GM19240 (cell line): ENCODE data around the gene PGAM2.

ENCODE experiments used
- DNase-seq: peaks from one replicate; pipeline ENCODE4 v3.0.0; 2011; ENCODE audit warnings: low spot score; ENCODE audit not compliant: insufficient read length

The PGAM2 gene

GRCh38 chr7:44103923-44104859 is 38.8 kb upstream of the PGAM2 start, which contains the start of gene AEBP1:
AEBP1 (plus strand) TSS chr7:44104345; CDS start chr7:44104666, 321 bp downstream.
- no peak for DNase-seq

- DNase-seq = no peak
Measured at GRCh38 chr7:44103566-44103922, 38.2 kb upstream of the PGAM2 start.

GRCh38 chr7:44102846-44103565 is 37.6 kb upstream of the PGAM2 start:
- DNase-seq = no peak

GRCh38 chr7:44101966-44102845 is 36.8 kb upstream of the PGAM2 start:
- DNase-seq = no peak

- DNase-seq = no peak
Measured at GRCh38 chr7:44101303-44101965, 36.1 kb upstream of the PGAM2 start.

- no peak for DNase-seq
Measured at GRCh38 chr7:44100458-44101302, 35.3 kb upstream of the PGAM2 start.

GRCh38 chr7:44099669-44100068 is 34.3 kb upstream of the PGAM2 start:
- DNase-seq = no peak

GRCh38 chr7:44098092-44099068 is 33.0 kb upstream of the PGAM2 start:
- no peak for DNase-seq

- no peak for DNase-seq
Measured at GRCh38 chr7:44097064-44097932, 31.9 kb upstream of the PGAM2 start.

- DNase-seq = no peak
Measured at GRCh38 chr7:44096326-44096881, 31.0 kb upstream of the PGAM2 start.

GRCh38 chr7:44095781-44096180 is 30.4 kb upstream of the PGAM2 start:
- no peak for DNase-seq

GRCh38 chr7:44094883-44095592 is 29.7 kb upstream of the PGAM2 start:
- DNase-seq = no peak

GRCh38 chr7:44094365-44094764 is 29.0 kb upstream of the PGAM2 start:
- DNase-seq = no peak

GRCh38 chr7:44093102-44093641 is 27.8 kb upstream of the PGAM2 start:
- DNase-seq = no peak

GRCh38 chr7:44087911-44088838 is 22.8 kb upstream of the PGAM2 start:
- DNase-seq = no peak

- DNase-seq = no peak
Measured at GRCh38 chr7:44086627-44087026, 21.3 kb upstream of the PGAM2 start.
